Measurements from ENCODE around the gene MGAT1. TPM values are rescaled to one million over a fixed set of nuclear protein-coding genes. Genes with fewer than 3 reads are reported as not detected.

Gene MGAT1
- total RNA-seq, 2 donors from 2014 or later, result 76.2 to 101 TPM

GRCh38 chr5:180779985-180780610 lies 22.5 kb downstream of the MGAT1 start:
- Mint-ChIP-seq H3K27ac (no peak overlapping the region), H3K36me3 (ENCODE audit: low read depth) (peaks cover 3% of the 10 kb centered on the region), H3K9me3 (peaks cover 8% of the 10 kb centered on the region), H3K4me3 (no peak overlapping the region), H3K4me1 (peaks cover under 1% of the 10 kb centered on the region), H3K27me3 (ENCODE audit: insufficient read depth) (peaks cover 7% of the 10 kb centered on the region)
- H3K27me3 ChIP-seq (ENCODE audit: control insufficient read depth, insufficient read depth, low read length, poor library complexity, severe bottlenecking), result no peaks in the 10 kb centered on the region
- H3K27ac ChIP-seq (ENCODE audit: low read depth, low read length), result no peak overlapping the region
- TF ChIP-seq, protein P1, sequence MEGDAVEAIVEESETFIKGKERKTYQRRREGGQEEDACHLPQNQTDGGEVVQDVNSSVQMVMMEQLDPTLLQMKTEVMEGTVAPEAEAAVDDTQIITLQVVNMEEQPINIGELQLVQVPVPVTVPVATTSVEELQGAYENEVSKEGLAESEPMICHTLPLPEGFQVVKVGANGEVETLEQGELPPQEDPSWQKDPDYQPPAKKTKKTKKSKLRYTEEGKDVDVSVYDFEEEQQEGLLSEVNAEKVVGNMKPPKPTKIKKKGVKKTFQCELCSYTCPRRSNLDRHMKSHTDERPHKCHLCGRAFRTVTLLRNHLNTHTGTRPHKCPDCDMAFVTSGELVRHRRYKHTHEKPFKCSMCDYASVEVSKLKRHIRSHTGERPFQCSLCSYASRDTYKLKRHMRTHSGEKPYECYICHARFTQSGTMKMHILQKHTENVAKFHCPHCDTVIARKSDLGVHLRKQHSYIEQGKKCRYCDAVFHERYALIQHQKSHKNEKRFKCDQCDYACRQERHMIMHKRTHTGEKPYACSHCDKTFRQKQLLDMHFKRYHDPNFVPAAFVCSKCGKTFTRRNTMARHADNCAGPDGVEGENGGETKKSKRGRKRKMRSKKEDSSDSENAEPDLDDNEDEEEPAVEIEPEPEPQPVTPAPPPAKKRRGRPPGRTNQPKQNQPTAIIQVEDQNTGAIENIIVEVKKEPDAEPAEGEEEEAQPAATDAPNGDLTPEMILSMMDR (conservative IDR thresholded peaks at IDR 0.05), result no peak
- no peak overlapping the region for H3K9ac ChIP-seq (ENCODE audit: extremely low read depth, low read length, poor library complexity, severe bottlenecking)
- no peak overlapping the region for H3K4me3 ChIP-seq (ENCODE audit: low read length)
- H3K9me3 ChIP-seq (ENCODE audit: control insufficient read depth, low read length), result peaks cover 10% of the 10 kb centered on the region
- WGBS, 2 experiments (ENCODE audit: insufficient coverage in 1 of 2, insufficient read length in 1 of 2), result 81 to 83% methylated on average over 9 to 10 of the region's 10 CpGs
- H3K36me3 ChIP-seq (ENCODE audit: control insufficient read depth, insufficient read depth, low read length), result no peaks in the 10 kb centered on the region
- H3K4me1 ChIP-seq (ENCODE audit: control insufficient read depth, insufficient read depth, low read length), result no peaks in the 10 kb centered on the region
- DNase-seq, result no peak

DNA sequence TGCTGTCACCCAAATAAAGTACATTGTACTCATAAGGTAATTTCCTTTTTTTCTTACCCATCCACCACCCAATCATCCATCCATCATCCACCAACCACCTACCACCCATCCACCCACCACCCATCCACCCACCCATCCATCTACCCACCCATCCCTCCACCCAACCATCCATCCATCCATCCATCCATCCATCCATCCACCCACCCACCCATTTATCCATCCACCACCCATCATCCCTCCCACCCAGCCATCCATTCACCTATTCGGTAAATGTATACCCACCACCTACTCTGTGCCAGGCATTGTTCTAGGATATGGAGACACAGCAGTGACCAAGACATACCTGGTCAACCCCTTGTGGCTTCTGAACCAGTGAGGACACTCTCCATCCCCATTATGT lies 25.1 kb downstream of the MGAT1 start:
- Histone ChIP-seq H3K9ac (ENCODE audit: extremely low read depth, low read length, poor library complexity, severe bottlenecking) (no peak overlapping the region), H3K9me3 (ENCODE audit: control insufficient read depth, low read length) (peaks cover 10% of the 10 kb centered on the region), H3K36me3 (ENCODE audit: control insufficient read depth, insufficient read depth, low read length) (no peaks in the 10 kb centered on the region), H3K4me1 (ENCODE audit: control insufficient read depth, insufficient read depth, low read length) (no peaks in the 10 kb centered on the region), H3K4me3 (ENCODE audit: low read length) (no peak overlapping the region), H3K27me3 (ENCODE audit: control insufficient read depth, insufficient read depth, low read length, poor library complexity, severe bottlenecking) (no peaks in the 10 kb centered on the region), H3K27ac (ENCODE audit: low read depth, low read length) (no peak overlapping the region)
- WGBS, 2 experiments (ENCODE audit: insufficient coverage in 1 of 2, insufficient read length in 1 of 2), result 91 to 100% methylated on average over 1 of the region's 1 CpG
- TF ChIP-seq, protein P1 (conservative IDR thresholded peaks at IDR 0.05), result no peak
- DNase-seq, result no peak
- no peaks in the 10 kb centered on the region for H3K4me1 Mint-ChIP-seq
- H3K27ac Mint-ChIP-seq, result no peak overlapping the region
- H3K9me3 Mint-ChIP-seq, result peaks cover 24% of the 10 kb centered on the region
- H3K27me3 Mint-ChIP-seq (ENCODE audit: insufficient read depth), result peaks cover 13% of the 10 kb centered on the region
- no peak overlapping the region for H3K4me3 Mint-ChIP-seq
- H3K36me3 Mint-ChIP-seq (ENCODE audit: low read depth), result peaks cover 3% of the 10 kb centered on the region

DNA sequence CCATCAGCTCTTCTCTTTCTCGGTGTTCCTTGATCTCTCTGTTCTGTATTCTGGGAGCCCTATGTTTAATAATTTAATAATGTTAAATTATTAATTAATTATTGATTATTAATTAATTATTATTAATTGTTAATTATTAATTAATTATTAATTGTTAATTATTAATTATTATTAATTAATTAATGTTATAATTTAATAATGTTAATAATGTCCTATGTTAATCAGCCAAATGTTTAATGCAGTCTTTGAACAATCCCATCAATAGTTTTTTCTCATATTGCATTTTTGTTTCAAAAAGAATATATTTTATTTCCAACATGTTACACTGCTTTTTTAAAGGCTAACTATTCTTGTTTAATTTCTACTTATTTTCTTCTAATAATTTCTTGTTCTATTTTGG lies 26.2 kb downstream of the MGAT1 start:
- Histone ChIP-seq H3K27ac (ENCODE audit: low read depth, low read length) (no peak overlapping the region), H3K4me3 (ENCODE audit: low read length) (no peak overlapping the region), H3K4me1 (ENCODE audit: control insufficient read depth, insufficient read depth, low read length) (no peaks in the 10 kb centered on the region), H3K9ac (ENCODE audit: extremely low read depth, low read length, poor library complexity, severe bottlenecking) (no peak overlapping the region), H3K27me3 (ENCODE audit: control insufficient read depth, insufficient read depth, low read length, poor library complexity, severe bottlenecking) (no peaks in the 10 kb centered on the region), H3K9me3 (ENCODE audit: control insufficient read depth, low read length) (peaks cover 1% of the 10 kb centered on the region), H3K36me3 (ENCODE audit: control insufficient read depth, insufficient read depth, low read length) (no peaks in the 10 kb centered on the region)
- no peak for DNase-seq
- H3K36me3 Mint-ChIP-seq (ENCODE audit: low read depth), result peaks cover 1% of the 10 kb centered on the region
- H3K27ac Mint-ChIP-seq, result no peak overlapping the region
- H3K27me3 Mint-ChIP-seq (ENCODE audit: insufficient read depth), result peaks cover 8% of the 10 kb centered on the region
- H3K4me3 Mint-ChIP-seq, result no peak overlapping the region
- H3K4me1 Mint-ChIP-seq, result no peaks in the 10 kb centered on the region
- H3K9me3 Mint-ChIP-seq, result peaks cover 25% of the 10 kb centered on the region
- TF ChIP-seq, protein P1 (conservative IDR thresholded peaks at IDR 0.05), result no peak
- 83% methylated on average over 1 of the region's 1 CpG; no CpG with 5 or more reads in 1 of the 2 experiments for WGBS, 2 experiments (ENCODE audit: insufficient coverage in 1 of 2, insufficient read length in 1 of 2)
